Suppressor macrophage (primary cell): Measurements from ENCODE around the gene KIT.

Experiments used
- DNase-seq, 4 experiments: peaks; one replicate each; pipeline ENCODE4 v3.0.0-alpha.2; 2020 to 2022

The KIT gene

GRCh38 chr4:54746218-54746617 is 88.5 kb downstream of the KIT start:
- no peak for DNase-seq

DNA sequence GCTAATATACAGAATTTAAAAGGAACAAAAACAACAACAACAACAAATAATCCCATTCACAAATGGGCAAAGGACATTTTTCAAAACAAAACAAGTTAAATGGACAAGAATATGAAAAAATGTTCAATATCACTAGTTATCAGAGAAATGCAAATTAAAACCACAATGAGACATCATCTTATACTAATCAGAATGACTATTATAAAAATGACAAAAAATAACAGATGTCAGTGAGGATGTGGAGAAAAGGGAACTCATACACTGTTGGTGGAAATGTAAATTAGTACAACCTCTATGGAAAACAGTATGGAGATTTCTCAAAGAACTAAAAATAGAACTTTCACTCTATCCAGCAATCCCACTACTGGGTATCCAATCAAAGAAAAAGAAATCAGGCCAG is 92.6 kb downstream of the KIT start:
- DNase-seq, result no peak

GRCh38 chr4:54754394-54754793 is 96.6 kb downstream of the KIT start:
- no peak for DNase-seq

DNA sequence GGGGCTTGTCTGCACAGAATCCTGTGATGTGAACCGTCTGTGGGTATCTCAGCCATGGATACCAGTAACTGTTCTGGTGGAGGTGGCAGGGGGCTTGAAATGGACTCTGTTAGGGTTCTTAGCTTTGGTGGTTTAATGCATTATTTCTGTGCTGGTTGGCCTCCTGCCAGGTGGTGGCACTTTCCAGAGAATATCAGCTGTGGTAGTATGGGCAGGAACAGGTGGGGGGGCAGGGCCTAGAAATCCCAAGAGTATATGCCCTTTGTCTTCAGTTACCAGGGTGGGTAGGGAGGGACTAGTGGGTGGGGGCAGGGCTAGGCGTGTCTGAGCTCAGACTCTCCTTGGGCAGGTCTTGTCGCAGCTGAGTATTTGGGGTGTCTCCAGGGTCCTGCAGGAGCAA is 106.7 kb downstream of the KIT start:
- DNase-seq, result no peak

DNA sequence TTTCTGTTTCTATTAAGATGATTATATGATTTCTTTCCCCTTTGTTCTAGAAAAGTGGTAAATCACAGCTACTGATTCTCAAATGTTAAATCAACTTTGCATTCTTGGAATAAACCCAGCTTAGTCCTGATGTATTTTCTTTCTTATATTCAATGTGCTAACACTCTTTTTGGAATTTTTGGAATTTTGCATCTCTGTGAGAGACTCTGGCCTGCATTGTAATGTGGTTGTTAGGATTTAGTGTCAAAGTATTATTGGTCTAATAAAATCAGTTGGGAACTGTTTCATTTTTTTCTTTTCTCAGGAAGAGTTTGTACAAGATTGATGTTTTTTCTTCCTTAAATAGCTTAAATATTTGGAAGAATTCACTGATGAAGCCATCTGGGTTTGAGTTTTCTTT is 109.6 kb downstream of the KIT start:
- no peak for DNase-seq

- DNase-seq, result no peak
These were observed 115.3 kb downstream of the KIT start for GRCh38 chr4:54773022-54773421.

- DNase-seq, result no peak
These were observed 121.3 kb downstream of the KIT start for GRCh38 chr4:54779036-54779435.

GRCh38 chr4:54779476-54780148 is 121.9 kb downstream of the KIT start:
- DNase-seq, result peak in 2 of 4 experiments; percentile 3 to 9

DNA sequence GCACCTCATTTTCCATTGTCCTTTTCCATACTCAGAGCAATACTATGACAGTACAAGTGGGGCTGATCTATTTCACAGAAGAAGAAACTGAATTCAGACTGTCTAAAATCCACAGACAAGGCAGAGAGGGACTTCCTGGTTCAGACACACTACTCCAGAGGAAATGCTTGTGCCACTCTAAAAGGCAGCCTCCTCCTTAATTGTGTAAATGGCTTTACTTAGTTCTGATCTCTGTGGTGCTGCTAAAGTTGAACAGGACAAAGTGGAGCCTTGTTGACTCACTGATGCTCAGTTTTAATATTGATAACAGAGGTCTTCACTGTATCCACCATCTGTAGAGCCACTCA is 122.4 kb downstream of the KIT start:
- peak; percentile 19 to 57 (median 30) for DNase-seq

DNA sequence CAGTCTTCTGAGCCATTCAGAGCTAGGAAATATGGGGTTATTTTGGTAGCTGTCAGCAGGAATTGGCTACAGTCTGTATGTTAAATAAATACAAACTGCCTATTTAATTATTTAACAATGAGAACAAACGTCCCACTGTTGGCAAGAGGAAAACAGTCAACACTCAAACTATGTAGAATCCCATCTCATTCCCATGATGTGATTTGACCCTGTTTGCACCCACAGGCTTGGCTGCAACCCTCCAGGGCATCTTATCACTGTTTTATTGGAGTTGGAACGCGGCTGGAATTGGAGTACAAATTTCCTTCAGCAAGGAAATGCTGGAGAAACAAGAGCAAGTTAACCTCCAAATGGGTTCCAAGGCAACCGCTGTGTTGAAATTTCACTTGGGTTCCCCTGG is 124.0 kb downstream of the KIT start:
- DNase-seq, result no peak

DNA sequence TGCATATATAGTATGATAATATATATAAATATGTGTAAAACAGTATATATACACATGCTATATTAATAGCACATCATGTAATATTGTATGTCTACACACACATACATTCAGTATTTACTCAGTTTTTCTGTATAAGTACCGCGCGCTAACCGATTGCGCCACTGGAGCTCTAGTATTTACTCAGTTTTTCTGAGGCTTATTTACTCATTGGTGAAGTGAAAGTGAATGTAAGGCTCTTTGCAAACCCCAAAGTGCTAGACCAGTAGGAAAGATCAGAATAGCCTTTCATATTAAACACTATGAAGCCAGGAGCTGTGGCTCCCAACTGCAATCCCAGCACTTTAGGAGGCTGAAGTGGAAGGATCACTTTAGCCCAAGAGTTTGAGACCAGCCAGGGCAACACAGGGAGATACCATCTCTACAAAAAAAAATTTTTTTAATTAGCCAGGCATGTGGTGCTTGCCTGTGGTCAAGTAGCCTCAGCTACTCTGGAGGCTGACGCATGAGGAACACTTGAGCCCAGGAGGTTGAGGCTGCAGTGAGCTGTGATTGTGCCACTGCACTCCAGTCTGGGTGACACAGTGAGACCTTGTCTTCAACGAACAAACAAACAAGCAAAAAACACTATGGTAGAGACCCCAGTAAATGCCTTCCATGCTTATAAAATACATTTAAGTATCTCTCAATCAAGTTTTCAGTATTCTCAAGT is 125.8 kb downstream of the KIT start:
- peak in 3 of 4 experiments; percentile 7 to 16 (median 15) for DNase-seq

- peak; percentile 41 to 61 (median 56) for DNase-seq
These were observed 126.5 kb downstream of the KIT start for GRCh38 chr4:54784161-54784671.
